ENCODE data around the gene TRIM75.

The TRIM75 gene

GRCh38 chr4:165053645-165054044 is at the start of gene TRIM75:
TRIM75 (plus strand) TSS chr4:165053866; CDS start chr4:165059148, 5,282 bp downstream.
- TF ChIP-seq GATA3 (IDR thresholded peaks at IDR 0.05; ENCODE audit: low read depth, low read length): no peak
- no peak for TF ChIP-seq GATA2 (IDR thresholded peaks at IDR 0.05; ENCODE audit: low read depth, low read length)

- TF ChIP-seq GATA2 (IDR thresholded peaks at IDR 0.05; ENCODE audit: low read depth, low read length) (no peak), GATA3 (IDR thresholded peaks at IDR 0.05; ENCODE audit: low read depth, low read length) (no peak)
Measured at GRCh38 chr4:165005352-165005925, 48.2 kb upstream of the TRIM75 start.

- no peak for TF ChIP-seq GATA3 (IDR thresholded peaks at IDR 0.05; ENCODE audit: low read depth, low read length)
- TF ChIP-seq GATA2 (IDR thresholded peaks at IDR 0.05; ENCODE audit: low read depth, low read length): no peak
Measured at GRCh38 chr4:165006456-165006855, 47.2 kb upstream of the TRIM75 start.

DNA sequence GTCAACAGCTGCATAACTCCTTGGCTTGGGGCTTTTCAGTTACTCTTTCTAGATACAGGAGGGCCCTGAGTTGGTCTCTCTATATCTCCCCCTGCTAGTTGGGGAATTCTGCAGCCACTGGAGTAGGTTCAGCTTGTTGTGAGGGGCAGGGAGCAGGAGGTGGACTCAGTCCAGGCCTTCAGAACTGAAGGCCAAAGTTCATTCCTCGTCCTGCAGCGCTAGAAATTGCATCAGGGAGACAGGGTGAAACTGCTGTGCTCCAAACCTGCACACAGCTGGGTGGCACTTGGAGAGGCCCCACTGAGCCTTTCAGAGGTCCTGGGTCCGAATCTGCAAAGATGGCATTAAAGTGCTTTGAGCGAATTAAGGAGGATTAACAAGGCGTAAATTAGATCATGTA is 46.8 kb upstream of the TRIM75 start:
- TF ChIP-seq GATA2 (IDR thresholded peaks at IDR 0.05; ENCODE audit: low read depth, low read length) (no peak), GATA3 (IDR thresholded peaks at IDR 0.05; ENCODE audit: low read depth, low read length) (no peak)

- TF ChIP-seq GATA3 (IDR thresholded peaks at IDR 0.05; ENCODE audit: low read depth, low read length) (no peak), GATA2 (IDR thresholded peaks at IDR 0.05; ENCODE audit: low read depth, low read length) (no peak)
Measured at GRCh38 chr4:165009493-165010227, 44.0 kb upstream of the TRIM75 start.

GRCh38 chr4:165010487-165010886 is 43.2 kb upstream of the TRIM75 start:
- TF ChIP-seq GATA2 (IDR thresholded peaks at IDR 0.05; ENCODE audit: low read depth, low read length) (no peak), GATA3 (IDR thresholded peaks at IDR 0.05; ENCODE audit: low read depth, low read length) (no peak)

- TF ChIP-seq GATA2 (IDR thresholded peaks at IDR 0.05; ENCODE audit: low read depth, low read length): no peak
- TF ChIP-seq GATA3 (IDR thresholded peaks at IDR 0.05; ENCODE audit: low read depth, low read length): no peak
Measured at GRCh38 chr4:165010991-165011390, 42.7 kb upstream of the TRIM75 start.

- TF ChIP-seq GATA3 (IDR thresholded peaks at IDR 0.05; ENCODE audit: low read depth, low read length) (no peak), GATA2 (IDR thresholded peaks at IDR 0.05; ENCODE audit: low read depth, low read length) (no peak)
Measured at GRCh38 chr4:165011403-165011802, 42.3 kb upstream of the TRIM75 start.

DNA sequence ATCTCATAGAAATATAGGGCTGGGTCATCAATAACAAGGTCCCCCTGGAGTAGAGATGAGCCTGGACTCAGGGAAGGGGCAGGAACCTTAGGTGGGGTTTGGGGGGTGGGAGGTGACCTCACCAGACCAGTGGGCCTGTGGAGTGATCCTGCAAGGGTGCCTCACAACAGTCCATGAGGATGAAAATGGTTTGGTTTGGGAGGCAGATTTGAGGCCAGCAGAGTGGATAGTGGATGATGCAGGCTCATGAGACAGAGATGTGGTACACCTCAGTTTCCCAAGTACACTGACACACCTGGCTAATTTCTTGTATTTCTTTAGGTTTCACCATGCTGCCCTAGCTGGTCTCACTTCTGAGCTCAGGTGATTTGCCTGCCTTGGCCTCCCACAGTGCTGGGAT is 40.0 kb upstream of the TRIM75 start:
- TF ChIP-seq GATA3 (IDR thresholded peaks at IDR 0.05; ENCODE audit: low read depth, low read length) (no peak), GATA2 (IDR thresholded peaks at IDR 0.05; ENCODE audit: low read depth, low read length) (no peak)

GRCh38 chr4:165016971-165017370 is 36.7 kb upstream of the TRIM75 start:
- TF ChIP-seq GATA3 (IDR thresholded peaks at IDR 0.05; ENCODE audit: low read depth, low read length) (no peak), GATA2 (IDR thresholded peaks at IDR 0.05; ENCODE audit: low read depth, low read length) (no peak)

- no peak for TF ChIP-seq GATA2 (IDR thresholded peaks at IDR 0.05; ENCODE audit: low read depth, low read length)
- TF ChIP-seq GATA3 (IDR thresholded peaks at IDR 0.05; ENCODE audit: low read depth, low read length): no peak
Measured at GRCh38 chr4:165027762-165028402, 25.8 kb upstream of the TRIM75 start.

DNA sequence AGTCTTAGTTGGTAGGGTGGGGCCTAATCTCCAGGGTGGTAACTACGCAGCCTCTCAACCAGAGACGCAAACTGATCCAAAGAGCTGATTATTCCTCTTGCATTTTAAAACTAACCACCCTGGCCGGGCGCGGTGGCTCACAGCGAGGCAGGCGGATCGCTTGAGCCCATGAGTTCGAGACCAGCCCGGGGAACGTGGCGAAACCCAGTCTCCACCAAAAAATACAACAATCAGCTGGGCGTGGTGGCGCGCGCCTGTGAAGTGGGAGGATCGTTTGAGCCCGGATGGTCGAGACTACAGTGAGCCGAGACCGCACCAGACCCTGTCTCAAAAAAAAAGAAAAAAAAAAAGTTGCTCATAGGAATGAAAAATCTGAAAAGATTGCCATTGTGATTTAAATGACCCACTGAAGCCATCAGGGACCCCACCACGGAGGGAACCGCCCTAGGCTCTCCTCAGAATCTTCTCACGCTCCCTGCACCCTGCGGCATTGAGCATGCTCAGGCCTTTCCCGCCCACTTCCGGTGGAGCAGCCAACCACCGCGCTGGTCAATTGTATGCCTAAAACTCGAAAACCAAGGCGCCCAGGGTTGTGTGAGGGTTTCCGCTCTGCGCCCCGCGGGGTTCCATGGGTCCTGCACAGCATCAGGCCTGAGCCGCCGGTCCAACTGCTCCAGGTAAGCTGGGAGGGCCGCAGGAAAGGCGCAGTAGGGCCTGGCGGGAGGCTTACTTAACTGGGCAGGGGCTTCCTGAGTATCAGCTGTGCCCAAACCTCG is 22.0 kb upstream of the TRIM75 start, which contains the start of gene TRIM60:
Gene TRIM60 (plus strand): TSS at position 564 of the 776 bp plus-strand sequence. CDS start 8,074 bp downstream, outside the sequence.
- TF ChIP-seq GATA2 (IDR thresholded peaks at IDR 0.05; ENCODE audit: low read depth, low read length): no peak
- no peak for TF ChIP-seq GATA3 (IDR thresholded peaks at IDR 0.05; ENCODE audit: low read depth, low read length)

DNA sequence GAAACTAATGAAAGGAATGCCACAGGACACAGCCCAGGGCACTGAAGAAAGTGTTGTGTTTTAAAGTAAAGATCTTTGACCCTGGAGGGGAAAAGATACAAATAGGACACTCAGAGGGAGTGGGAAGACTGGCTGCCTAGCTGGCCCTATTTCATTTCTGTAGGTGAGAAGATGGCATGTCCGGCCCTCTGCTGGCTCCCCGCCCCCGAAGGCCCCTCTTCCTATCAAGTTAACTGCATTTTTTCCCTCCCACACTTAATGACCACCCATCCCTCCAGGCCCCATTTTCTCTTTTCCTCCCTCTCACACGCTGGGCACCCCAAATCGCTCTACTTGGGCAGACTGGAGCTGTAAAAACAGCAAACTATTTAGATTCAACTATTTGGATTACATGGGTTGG is 5.5 kb upstream of the TRIM75 start:
- no peak for TF ChIP-seq GATA2 (IDR thresholded peaks at IDR 0.05; ENCODE audit: low read depth, low read length)
- no peak for TF ChIP-seq GATA3 (IDR thresholded peaks at IDR 0.05; ENCODE audit: low read depth, low read length)

DNA sequence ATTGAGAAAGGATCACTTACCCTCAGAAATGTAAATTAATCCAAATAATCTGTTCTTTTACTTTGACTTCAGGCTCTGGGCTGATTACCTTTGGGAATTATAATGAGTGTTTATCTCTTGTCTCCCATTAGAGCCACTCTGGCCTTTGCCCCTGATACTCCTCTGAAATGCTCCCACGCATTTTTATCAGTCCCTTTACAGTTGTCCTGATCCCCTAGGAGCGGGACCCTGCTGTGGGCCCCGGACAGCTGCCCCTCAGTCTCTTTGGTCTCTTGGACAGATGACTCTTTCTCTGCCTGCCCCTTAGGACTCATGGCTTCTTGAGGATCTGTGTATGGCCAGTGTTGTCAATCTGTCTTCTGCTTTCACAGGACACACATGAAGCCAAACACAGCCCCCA is 1.0 kb upstream of the TRIM75 start:
- TF ChIP-seq GATA3 (IDR thresholded peaks at IDR 0.05; ENCODE audit: low read depth, low read length): no peak
